Measurements from ENCODE around the gene ICOSLG. TPM values are rescaled to one million over a fixed set of nuclear protein-coding genes. Genes with fewer than 3 reads are reported as not detected.
"Not testable (repeated sequence)": the region's sequence is repeated elsewhere in the genome, so short reads cannot be mapped to it uniquely, and the experiment has no call there.

The ICOSLG gene
- total RNA-seq, 1 experiment from 2014 or later: 0.57 TPM

- no peak for DNase-seq (ENCODE audit: low read depth)
Observed at GRCh38 chr21:44265734-44266270, 25.1 kb upstream of the ICOSLG start.

- DNase-seq (ENCODE audit: low read depth): no peak
Observed at GRCh38 chr21:44263768-44264167, 23.0 kb upstream of the ICOSLG start.

- DNase-seq (ENCODE audit: low read depth): no peak
Observed at GRCh38 chr21:44263221-44263760, 22.5 kb upstream of the ICOSLG start.

- DNase-seq (ENCODE audit: low read depth): no peak
Observed at GRCh38 chr21:44262338-44263056, 21.8 kb upstream of the ICOSLG start.

GRCh38 chr21:44261675-44262295 is 21.0 kb upstream of the ICOSLG start, which contains the start of gene DNMT3L:
TSS of gene DNMT3L (minus strand) at chr21:44261897. CDS start at chr21:44261259, 638 bp downstream.
- DNase-seq (ENCODE audit: low read depth): no peak

- no peak for DNase-seq (ENCODE audit: low read depth)
Observed at GRCh38 chr21:44260791-44261631, 20.3 kb upstream of the ICOSLG start.

GRCh38 chr21:44260066-44260465 is 19.3 kb upstream of the ICOSLG start:
- DNase-seq (ENCODE audit: low read depth): no peak

- DNase-seq (ENCODE audit: low read depth): peak; percentile 78
Observed at GRCh38 chr21:44259082-44259705, 18.5 kb upstream of the ICOSLG start.

- no peak for DNase-seq (ENCODE audit: low read depth)
Observed at GRCh38 chr21:44258056-44258725, 17.4 kb upstream of the ICOSLG start.

- DNase-seq (ENCODE audit: low read depth): no peak
Observed at GRCh38 chr21:44255511-44255981, 14.8 kb upstream of the ICOSLG start.

GRCh38 chr21:44253832-44254710 is 13.3 kb upstream of the ICOSLG start:
- DNase-seq (ENCODE audit: low read depth): no peak

GRCh38 chr21:44249204-44250037 is 8.7 kb upstream of the ICOSLG start:
- not testable (repeated sequence) for DNase-seq (ENCODE audit: low read depth)

- DNase-seq (ENCODE audit: low read depth): not testable (repeated sequence)
Observed at GRCh38 chr21:44247904-44248303, 7.2 kb upstream of the ICOSLG start.

- not testable (repeated sequence) for DNase-seq (ENCODE audit: low read depth)
Observed at GRCh38 chr21:44243980-44244379, 3.2 kb upstream of the ICOSLG start.

- not testable (repeated sequence) for DNase-seq (ENCODE audit: low read depth)
Observed at GRCh38 chr21:44241281-44241680, 538 bp upstream of the ICOSLG start.

- not testable (repeated sequence) for DNase-seq (ENCODE audit: low read depth)
Observed at GRCh38 chr21:44240353-44240752, 390 bp downstream of the ICOSLG start.

- not testable (repeated sequence) for DNase-seq (ENCODE audit: low read depth)
Observed at GRCh38 chr21:44229561-44229960, 11.2 kb downstream of the ICOSLG start.

GRCh38 chr21:44228109-44228508 is 12.6 kb downstream of the ICOSLG start:
- DNase-seq (ENCODE audit: low read depth): not testable (repeated sequence)

GRCh38 chr21:44227614-44228013 is 13.1 kb downstream of the ICOSLG start:
- DNase-seq (ENCODE audit: low read depth): not testable (repeated sequence)

All from Daoy (cell line).